Activated CD4-positive, alpha-beta T cell treated with anti-CD3 and anti-CD28 coated beads, Interleukin-2, amount 50 U/mL, for 24 hours (primary cell): ENCODE data around the gene PITPNC1.
"Not testable (repeated sequence)": the region's sequence is repeated elsewhere in the genome, so short reads cannot be mapped to it uniquely, and the experiment has no call there.

ENCODE experiments used
- DNase-seq, 2 donors: peaks; one replicate each; pipeline ENCODE4 v3.0.0-alpha.2; 2020; ENCODE audit warnings: low read depth in 1 of 2, low spot score in 1 of 2

The PITPNC1 gene

DNA sequence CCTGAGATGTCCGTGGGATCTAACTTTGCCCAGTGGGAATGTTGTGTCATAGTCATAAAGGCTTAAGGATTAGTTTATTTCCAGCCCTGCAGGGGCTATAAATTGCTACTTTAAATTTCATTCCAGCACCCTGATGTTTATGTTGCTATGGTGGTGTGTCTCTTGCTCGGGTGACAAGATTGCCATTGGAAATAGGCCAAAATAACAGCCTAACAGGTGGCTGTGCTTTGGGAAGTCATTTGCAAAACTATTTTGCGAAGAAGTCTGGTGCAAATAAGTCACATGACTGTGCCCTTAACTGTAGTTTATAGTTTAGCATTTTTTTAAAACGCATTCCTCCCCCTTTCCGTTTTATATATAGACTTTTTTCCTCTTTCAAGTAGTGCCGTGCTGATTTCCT is 23.1 kb downstream of the PITPNC1 start:
- DNase-seq, result no peak

DNA sequence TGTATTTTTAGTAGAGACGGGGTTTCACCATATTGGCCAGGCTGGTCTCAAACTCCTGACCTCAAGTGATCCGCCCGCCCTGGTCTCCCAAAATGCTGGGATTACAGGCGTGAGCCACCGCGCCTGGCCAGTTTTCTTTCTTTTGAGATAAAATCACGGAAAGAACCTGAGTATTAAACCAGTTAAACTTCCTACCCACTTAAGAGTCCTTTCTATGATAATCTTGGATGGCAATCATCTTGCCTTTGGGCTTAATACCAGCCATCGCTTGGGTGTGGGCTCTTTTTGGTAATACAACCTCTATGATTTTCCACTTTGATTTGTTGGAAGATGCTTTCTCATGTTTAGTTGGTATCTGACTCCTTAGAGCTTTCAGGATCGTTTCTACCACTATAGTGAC is 24.0 kb downstream of the PITPNC1 start:
- DNase-seq, result no peak

DNA sequence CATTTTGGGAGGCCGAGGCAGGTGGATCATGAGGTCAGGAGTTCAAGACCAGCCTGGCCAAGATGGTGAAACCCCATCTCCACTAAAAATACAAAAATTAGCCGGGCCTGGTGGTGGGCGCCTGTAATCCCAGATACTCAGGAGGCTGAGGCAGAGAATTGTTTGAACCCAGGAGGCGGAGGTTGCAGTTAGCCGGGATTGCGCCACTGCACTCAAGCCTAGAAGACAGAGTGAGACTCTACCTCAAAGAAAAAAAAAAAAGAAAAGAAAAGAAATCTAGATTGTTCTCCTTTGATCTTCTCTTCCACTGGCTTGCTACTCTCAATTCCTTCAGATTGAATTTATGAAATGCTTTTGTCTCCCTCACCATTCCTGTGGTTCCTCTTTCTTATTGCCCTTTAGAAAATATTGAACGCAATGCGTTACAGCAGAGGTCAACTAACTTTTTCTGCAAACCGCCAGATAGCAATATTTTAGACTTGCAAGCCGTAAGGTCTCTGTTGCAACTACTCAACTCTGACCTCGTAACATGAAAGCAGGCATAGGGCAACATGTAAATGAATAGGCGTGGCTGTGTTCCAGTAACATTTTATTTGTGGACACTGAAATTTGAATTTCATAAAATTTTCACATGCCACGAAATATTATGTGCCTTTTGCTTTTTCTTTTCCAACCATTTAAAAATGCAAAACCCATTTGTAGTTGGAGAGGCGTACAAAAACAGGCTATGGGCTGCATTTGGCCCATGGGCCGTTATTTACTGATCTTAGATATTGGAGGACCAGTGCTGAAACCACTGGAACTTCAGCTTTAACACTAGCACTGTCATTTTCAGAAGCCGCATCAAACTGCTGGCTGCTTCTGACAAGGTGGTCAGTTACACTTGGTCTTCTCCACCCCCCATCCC is 24.8 kb downstream of the PITPNC1 start:
- DNase-seq, result no peak

DNA sequence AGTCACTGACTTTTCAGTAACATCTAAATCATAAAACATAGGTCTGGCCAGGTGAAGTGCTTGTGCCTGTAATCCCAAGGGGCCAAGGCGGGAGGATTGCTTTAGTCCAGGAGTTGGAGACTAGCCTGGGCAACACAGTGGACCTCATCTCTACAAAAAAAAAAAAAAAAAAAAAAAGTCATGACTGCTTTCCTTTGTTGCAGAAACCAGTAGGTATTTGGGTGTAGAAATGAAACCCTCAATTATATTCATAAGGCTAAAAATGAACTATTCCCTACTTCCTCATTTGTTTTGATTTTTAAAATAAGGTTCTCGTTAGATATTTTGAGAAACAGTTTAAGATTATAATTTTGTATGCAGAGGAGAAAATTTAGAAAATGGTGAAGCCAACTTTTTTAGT is 26.0 kb downstream of the PITPNC1 start:
- DNase-seq, result no peak

DNA sequence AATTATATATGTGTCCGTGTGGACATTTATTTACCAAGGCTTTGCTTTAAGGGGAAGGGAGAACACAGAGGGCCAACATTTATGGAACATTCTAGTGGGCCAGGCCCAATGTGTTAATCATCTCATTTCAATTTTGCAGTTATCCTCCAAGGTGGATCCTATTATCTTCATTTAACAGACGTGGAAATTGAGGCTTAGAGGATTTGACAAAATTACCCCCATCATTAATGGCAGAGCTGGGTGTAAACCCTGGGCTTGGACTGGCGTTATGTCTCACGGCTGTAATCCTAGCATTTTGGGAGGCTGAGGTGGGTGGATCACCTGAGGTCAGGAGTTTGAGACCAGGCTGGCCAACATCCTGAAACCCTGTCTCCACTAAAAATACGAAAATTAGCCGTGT is 26.4 kb downstream of the PITPNC1 start:
- DNase-seq, result no peak

DNA sequence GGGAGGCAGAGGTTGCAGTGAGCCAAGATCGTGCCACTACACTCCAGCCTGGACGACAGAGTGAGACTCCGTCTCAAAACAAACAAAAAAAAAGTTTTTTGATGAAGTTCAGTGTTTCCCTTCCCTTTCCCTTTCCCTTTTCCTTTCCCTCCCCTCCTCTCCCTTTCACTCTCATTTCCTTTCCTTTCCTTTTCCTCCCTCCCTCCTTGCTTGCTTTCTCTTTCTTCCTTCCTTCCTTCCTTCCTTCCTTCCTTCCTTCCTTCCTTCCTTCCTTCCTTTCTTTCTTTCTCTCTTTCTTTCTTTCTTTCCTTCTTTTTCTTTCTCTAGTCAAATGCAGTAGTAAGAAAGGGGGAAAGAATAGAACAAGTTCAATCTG is 31.4 kb downstream of the PITPNC1 start:
- DNase-seq, result not testable (repeated sequence)

DNA sequence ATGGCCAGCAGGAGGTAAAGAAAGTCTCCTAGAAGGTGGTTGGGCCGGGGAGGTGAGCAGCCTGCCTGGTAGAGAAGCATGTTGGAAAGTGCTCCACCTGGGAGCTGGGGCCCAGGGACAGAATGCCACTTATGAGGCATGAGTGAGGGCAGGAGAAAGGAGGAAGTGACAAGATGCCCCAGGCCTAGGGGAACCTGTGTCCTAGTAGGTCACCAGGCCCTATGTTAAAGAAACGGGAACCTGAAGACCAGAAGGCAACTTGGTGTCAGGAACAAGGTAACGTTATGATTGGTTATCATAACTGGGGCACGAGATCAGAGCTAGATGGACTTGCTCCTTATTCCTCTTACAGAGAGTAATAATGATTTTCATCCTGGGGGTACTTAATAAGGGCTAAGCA is 34.3 kb downstream of the PITPNC1 start:
- no peak for DNase-seq

DNA sequence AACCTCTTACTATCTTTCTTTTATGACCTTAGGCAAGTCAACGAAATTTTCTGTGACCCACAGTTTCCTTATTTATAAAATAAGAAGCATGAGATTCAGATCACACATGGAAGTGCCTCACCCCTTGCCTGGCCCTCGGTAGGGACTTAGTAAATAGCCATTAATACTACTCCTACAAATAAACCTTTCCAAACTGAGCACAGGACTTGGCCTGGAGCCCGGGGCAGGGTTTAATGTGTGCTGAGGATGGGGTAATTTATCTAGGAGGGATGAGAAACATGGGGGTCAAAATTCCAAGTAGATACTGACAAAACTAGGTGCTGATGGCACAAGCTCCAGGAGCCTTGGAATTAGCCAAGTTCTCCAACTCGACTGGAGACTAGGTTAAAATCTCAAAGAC is 35.0 kb downstream of the PITPNC1 start:
- DNase-seq, result no peak

DNA sequence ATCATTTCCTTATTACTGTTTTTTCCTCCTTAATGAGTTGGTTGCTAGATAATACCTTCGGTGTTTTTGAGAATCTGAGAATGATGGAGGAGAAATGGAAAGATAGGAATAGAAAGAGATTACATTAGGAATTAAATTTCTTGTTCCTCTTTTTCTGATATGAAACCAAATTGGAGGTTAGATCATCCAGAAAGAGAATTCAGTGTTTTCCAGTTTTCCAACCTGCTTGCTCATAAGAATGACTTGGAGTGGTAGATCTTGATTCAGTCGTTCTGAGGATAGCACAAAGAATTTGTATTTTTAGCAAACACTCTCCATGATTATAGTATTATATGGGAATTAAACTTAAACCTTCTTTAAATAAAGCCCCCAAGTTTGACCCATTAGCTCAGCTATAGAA is 35.9 kb downstream of the PITPNC1 start:
- no peak for DNase-seq

DNA sequence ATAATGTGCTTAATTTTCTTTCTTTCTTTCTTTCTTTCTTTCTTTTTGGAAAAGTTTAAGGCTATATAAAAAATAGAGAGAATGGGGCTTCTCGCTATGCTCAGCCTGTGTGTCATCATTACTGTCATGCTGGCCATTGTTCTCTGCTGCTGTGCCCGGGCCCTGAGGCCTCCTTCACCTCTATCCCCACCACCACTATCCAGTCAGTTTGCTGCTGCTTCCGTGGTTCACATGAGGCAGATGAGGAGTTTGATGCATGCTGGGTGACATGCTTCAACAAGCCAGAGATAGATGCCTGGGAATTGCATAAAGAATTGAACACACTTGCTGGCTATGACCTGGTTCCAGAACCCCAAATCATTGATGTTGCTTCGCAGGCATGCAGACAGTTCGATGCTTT is 36.3 kb downstream of the PITPNC1 start:
- DNase-seq, result no peak

DNA sequence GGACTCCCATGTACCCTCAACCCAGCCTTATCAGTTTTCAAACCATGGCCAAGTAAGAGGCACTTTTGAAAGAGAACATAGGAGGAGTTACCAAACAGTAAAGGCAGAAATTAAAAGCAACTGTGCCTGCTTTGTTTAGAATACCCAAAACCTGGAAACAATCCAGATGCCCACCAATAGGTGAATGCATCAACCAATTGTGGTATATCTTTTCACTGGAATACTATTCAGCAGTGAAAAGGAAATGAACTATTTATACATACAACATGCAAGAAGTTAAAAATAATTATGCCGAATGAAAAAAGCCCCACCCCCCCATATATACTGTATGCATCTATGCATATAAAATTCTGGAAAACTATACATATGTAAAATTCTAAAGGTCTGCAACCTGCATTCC is 37.0 kb downstream of the PITPNC1 start:
- DNase-seq, result no peak

DNA sequence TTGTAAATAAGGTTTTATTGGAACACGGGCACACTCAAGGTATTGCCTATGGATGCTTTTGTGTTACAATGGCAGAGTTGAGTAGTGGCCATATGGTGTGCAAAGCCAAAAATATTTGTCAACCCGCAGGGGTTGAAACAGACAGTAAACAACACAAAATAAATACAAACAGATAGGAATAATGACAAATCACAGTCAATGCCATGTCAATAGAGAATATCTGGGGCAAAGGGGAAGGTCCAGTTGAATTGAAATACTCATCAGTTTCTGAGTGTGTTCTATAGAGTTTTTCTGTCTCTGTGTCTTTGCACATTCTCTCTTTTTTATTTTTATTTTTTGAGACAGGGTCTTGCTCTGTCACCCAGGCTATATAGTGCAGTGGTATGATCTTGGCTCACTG is 37.5 kb downstream of the PITPNC1 start:
- no peak for DNase-seq

DNA sequence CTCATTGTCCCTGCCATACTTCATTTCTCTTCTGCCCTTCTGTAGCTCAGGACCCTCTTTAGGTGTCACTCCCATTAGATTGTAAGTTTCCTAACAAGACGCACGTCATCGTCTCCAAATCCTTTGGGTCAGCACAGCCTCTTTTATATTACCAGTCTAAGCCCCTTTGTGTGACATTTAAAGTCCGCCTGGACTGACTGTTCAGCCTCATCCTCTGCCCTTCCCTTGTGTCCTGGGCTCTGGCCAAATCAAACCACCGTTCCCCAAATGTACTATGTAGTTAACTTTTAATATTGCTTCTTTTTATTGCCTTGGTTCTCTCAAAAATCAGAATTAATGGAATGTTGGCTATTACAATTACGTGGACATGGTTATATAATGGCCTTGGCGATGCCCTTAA is 38.2 kb downstream of the PITPNC1 start:
- no peak for DNase-seq

DNA sequence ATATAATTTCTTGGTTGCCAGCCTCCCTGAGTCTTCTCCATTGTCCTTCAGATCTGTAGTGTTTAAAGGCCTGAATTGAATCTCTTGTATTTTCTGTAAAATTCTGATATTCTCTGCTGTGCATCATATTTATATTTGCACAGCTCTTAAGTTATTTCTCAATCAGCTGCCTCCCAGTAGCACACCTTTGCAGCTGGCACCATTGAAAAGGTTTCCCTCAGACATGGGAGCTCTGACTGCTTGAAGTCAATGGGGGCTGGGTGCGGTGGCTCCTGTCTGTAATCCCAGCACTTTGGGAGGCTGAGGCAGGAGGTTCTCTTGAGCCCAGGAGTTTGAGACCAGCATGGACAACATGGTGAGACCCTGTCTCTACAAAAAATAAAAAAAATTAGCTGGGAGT is 40.4 kb downstream of the PITPNC1 start:
- no peak for DNase-seq

DNA sequence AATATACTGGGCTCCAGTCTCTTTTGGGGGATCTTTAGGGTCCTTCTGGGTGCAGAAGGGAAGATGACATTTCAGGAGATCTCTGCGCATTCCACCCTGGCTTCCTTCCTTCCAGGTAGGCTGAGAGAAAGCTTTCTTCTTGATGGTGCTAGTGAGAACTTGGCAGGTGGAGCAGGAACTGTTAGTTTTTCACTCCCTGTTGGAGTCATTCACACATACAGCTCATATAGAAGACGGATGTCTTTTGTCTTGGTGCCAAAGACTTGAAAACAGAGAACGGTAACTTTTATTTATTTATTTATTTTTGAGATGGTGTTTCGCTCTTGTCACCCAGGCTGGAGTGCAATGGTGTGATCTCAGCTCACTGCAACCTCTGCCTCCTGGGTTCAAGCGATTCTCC is 43.9 kb downstream of the PITPNC1 start:
- DNase-seq, result no peak

DNA sequence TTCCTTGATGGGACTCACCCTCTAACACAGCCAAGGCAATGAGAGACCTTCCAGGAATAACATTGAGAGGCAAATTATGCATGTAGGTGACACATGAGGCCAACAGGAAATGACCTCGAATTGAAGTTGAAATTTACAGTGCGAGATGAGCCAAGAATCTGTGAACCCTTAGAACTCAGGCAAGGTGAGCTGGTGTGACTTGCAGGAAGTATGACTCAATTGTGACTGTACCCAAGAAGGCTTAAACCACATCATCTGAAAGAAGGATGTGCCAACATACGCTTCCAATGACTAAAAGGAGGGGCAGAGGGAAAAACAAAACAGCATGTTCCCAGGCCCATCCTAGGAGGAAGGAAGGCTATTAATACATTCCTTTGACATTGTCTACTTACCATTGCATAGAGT is 44.8 kb downstream of the PITPNC1 start:
- DNase-seq, result peak in 1 of 2 donors; percentile 69

DNA sequence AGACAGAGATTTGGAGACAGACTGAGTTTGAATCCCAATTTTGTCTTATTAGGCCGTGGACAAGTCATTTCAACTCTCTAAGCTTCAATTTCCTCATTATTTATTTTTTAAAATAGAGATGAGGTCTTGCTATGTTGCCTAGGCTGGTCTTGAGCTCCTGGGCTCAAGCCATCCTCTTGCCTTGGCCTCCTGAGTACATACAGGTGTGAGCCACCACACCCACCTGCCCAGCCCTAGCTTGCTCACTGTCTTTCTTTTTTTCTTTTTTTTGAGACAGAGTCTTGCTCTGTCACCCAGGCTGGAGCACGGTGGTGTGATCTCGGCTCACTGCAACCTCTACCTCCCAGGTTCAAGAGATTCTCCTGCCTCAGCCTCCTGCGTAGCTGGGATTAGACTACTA is 45.2 kb downstream of the PITPNC1 start:
- not testable (repeated sequence) for DNase-seq

DNA sequence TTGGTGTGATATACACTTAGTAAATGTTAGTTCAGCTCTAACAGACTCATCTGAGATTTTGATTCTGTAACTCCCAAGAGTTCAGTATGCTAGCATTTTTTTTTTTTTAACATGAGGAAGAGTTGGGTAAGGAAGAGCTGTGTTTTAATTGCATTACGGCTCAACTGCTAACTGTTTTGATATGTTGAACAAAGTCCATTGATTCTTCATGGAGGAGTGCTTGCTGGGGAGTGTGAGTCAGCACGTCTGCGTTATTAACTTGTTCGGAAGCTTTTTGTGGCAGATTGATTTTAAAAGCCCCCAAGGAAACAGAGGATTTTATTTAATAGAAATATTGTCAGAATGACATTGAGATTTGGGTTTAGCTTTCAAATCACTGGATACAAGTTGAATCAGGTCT is 45.8 kb downstream of the PITPNC1 start:
- no peak for DNase-seq

DNA sequence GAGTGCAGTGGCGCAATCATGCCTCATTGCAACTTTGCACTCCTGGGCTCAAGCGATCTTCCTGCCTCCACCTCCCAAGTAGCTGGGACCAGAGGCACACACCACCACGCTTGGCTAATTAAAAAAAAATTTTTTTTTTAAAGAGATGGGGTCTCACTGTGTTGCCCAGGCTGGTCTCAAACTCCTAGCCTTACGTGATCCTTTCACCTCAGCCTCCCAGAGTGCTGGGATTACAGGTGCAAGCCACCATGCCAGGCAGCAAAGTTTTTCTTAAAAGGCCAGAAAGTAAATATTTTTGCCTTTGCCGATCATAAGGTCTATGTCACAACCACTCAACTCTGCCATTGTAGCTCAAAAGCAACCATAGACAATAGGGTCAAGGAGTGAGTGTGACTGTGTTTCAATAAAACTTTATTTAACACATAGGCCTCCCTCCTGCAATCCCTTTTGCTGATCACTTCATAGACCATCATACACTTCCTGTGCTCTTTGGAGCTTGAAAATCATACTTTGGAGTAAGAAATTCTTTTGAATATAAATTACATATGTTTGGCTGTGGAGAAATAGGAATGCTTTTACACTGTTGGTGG is 48.6 kb downstream of the PITPNC1 start:
- DNase-seq, result no peak

DNA sequence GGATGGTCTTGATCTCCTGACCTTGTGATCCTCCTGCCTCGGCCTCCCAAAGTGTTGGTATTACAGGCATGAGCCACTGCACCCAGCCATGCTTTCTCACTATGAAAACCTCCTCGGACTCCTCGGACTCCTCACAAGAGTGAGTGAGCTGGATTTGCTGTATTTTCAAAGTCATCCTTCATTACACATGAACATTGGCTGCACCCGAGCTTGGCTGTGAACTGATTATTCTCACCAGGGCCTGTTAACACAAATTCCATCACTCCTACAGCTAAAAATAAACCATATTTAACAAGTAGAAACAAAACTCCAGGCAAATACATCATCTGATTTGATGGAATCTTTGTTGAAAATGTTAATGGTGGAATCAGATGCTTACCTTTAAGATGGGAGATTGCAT is 50.3 kb downstream of the PITPNC1 start:
- no peak for DNase-seq

DNA sequence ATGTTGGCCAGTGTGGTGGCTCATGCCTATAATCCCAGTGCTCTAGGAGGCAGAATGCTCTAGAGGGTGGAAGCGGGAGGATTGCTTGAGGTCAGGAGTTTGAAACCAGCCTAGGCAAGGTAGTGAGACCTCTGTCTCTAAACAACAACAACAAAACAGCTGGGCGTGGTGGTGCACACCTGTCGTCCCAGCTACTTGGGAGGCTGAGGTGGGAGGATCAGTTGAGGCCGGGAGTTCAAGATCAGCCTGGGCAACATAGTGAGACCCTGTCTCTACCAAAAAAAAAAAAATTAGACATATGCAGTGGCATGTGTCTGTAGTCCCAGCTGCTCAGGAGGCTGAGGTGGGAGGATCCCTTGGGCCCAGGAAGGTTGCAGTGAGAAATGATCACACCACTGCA is 53.4 kb downstream of the PITPNC1 start:
- DNase-seq, result not testable (repeated sequence)

DNA sequence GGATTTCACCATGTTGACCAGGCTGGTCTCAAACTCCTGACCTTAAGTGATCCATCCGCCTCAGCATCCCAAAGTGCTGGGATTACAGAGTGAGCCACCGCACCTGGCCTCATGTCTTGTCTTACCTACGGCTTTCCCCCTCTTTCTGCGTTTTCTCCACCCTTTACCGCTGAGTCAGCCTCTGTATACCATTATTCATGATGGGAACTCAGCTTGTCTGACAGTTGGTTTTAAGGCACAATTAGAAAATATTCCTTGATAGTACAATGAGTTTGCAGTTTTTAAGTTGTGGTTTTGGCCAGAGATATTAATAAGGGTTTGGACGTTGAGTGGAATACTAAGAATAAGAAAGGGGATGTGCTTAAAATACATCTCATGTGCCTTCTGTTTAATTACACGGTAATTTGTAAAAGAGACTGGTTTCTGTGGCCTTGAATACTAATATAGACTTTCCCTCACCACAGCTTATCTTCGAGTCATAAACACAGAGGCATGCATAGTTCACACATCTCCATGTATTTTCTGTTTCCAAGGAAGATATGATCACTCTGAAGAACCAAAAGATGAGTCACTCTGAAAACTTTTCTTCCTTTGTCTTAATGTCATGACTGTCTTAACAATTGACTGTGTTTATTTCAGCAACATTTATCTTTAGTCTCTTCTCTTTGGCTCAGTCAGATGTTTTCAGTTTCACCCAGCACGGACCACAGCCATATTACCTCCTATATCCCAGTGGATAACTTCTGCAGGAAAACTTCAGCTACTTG is 54.4 kb downstream of the PITPNC1 start:
- no peak for DNase-seq
